Peyer's patch (tissue), 4 donors: Measurements from ENCODE around the gene DPP7.

Experiments used
- POLR2A ChIP-seq, 2 donors: fragments of 450-650 bp; IDR thresholded peaks; one replicate each; pipeline ENCODE4 v1.5.1; 2017; ENCODE audit warnings: antibody characterized with exemption in 2 of 2, mild to moderate bottlenecking in 2 of 2, moderate library complexity in 2 of 2
- TF ChIP-seq, protein P1 (sequence below), 6 experiments: fragments of 450-650 bp in 4 of 6; fragments of 200-600 bp in 2 of 6; sonication (generic) in 1 of 6; IDR thresholded peaks; one replicate each; pipeline ENCODE4 v1.5.1; 2017 to 2019; ENCODE audit warnings: antibody characterized with exemption in 6 of 6, mild to moderate bottlenecking in 3 of 6, moderate library complexity in 1 of 6

DNA sequence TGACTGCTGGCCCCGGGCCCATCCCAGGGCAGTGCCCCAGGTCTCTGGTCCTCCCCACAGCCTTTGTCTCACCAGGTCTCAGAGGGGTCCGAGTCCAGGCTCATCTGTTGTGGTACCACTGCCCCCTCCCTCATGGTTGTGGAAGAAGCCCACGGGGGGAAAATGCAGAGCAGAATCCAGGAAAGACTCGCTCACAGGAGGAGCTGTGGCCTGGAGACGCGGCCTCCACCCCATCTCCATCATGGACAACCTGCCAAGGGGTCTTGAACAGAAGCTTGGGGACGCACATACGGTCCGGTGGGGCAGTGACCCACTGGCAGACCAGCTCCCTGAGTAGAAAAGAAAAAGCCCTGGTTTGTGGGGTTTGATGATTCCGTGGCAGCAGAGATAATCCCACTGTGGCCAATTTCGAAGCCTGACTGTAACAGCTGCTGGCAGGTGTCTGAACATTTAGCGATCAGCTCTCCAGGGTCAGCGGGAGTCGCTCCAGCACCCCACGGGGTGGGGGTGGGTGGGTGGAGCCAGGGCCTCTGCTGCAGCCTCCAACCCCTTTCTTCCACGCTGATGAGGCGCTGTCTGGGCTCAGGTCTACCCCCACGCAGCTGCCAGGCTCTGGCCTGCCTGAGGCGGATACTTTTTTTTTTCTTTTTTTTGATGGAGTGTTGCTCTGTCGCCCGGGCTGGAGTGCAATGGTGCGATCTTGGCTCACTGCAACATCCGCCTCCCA lies 22.5 kb upstream of the DPP7 start:
- TF ChIP-seq POLR2A (IDR thresholded peaks at IDR 0.05), result no peak
- TF ChIP-seq, protein P1, sequence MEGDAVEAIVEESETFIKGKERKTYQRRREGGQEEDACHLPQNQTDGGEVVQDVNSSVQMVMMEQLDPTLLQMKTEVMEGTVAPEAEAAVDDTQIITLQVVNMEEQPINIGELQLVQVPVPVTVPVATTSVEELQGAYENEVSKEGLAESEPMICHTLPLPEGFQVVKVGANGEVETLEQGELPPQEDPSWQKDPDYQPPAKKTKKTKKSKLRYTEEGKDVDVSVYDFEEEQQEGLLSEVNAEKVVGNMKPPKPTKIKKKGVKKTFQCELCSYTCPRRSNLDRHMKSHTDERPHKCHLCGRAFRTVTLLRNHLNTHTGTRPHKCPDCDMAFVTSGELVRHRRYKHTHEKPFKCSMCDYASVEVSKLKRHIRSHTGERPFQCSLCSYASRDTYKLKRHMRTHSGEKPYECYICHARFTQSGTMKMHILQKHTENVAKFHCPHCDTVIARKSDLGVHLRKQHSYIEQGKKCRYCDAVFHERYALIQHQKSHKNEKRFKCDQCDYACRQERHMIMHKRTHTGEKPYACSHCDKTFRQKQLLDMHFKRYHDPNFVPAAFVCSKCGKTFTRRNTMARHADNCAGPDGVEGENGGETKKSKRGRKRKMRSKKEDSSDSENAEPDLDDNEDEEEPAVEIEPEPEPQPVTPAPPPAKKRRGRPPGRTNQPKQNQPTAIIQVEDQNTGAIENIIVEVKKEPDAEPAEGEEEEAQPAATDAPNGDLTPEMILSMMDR (IDR thresholded peaks at IDR 0.05), result no peak
